ENCODE data around the gene COL16A1. TPM values are rescaled to one million over a fixed set of nuclear protein-coding genes. Genes with fewer than 3 reads are reported as not detected.

The COL16A1 gene
- total RNA-seq, 1 experiment from 2014 or later = 6.2 TPM

DNA sequence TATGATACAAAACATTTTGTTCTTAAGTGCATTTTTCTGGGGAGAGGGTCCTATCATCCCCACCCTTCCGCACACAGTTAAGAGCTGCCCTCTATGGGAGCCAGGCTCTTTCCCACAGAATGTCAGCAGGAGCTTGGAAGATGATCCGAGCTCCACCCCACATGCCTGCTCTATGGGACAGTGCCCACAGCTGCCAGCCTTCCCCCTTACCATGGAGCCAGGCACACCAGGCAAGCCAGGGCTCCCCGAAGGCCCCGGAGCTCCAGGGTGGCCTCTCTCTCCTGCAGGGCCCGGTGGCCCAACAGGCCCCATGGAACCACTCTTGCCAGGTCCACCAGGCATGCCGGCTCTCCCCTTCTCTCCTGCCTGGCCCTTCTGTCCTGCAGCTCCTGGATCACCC, 48.7 kb downstream of the COL16A1 start:
- Histone ChIP-seq H3K79me2 (ENCODE audit: insufficient read depth, low read length) (no peaks in the 10 kb centered on the region), H3K14ac (ENCODE audit: insufficient read depth, low read length) (no peak overlapping the region), H3K27me3 (ENCODE audit: insufficient read depth, low read length) (no peaks in the 10 kb centered on the region), H2BK5ac (ENCODE audit: insufficient read length, low read length) (no peak overlapping the region), H4K8ac (replicated peaks; ENCODE audit: insufficient read length, low read depth, low read length) (no peak overlapping the region), H3K79me1 (ENCODE audit: insufficient read depth, low read depth, low read length, poor library complexity, severe bottlenecking) (no peaks in the 10 kb centered on the region), H3K23me2 (ENCODE audit: insufficient read length, low read depth, low read length, poor library complexity, severe bottlenecking) (no peaks in the 10 kb centered on the region), H3K56ac (ENCODE audit: insufficient read length, low read depth, low read length) (no peak overlapping the region), H4K5ac (ENCODE audit: insufficient read length, low read depth, low read length) (no peak overlapping the region), H2BK20ac (ENCODE audit: low read depth, low read length, poor library complexity, severe bottlenecking) (no peak overlapping the region), H4K20me1 (ENCODE audit: control insufficient read depth, insufficient read depth, insufficient read length) (no peaks in the 10 kb centered on the region), H3K4me1 (ENCODE audit: insufficient read depth, low read length) (no peaks in the 10 kb centered on the region), H2BK12ac (ENCODE audit: insufficient read length, low read depth, low read length) (no peak overlapping the region), H3K27ac (ENCODE audit: insufficient read length, low read depth, low read length) (no peak overlapping the region), H3K9ac (ENCODE audit: extremely low read depth, insufficient read length, low read length) (no peak overlapping the region), H2BK15ac (ENCODE audit: low read depth, low read length) (no peak overlapping the region), H3K18ac (ENCODE audit: insufficient read length, low read depth, low read length) (no peak overlapping the region), H3K4me2 (ENCODE audit: insufficient read depth, insufficient read length, low read length) (no peak overlapping the region), H3K4ac (ENCODE audit: low read depth, low read length) (no peak overlapping the region), H3T11ph (ENCODE audit: low read length) (no peak overlapping the region), H2AK5ac (ENCODE audit: insufficient read length, low read length) (no peak overlapping the region), H4K91ac (ENCODE audit: insufficient read length, low read depth, low read length) (no peak overlapping the region), H2AFZ (ENCODE audit: low read length) (no peak overlapping the region), H3K9me3 (ENCODE audit: control insufficient read depth, low read depth, low read length) (no peaks in the 10 kb centered on the region), H2BK120ac (ENCODE audit: low read depth, low read length, poor library complexity, severe bottlenecking) (no peak overlapping the region), H3K23ac (ENCODE audit: insufficient read length, low read depth, low read length) (no peak overlapping the region)
- no peaks in the 10 kb centered on the region for H3K4me1 Mint-ChIP-seq
- H3K36me3 Mint-ChIP-seq (ENCODE audit: insufficient read depth in 1 of 3, low read depth in 3 of 3) = no peaks in the 10 kb centered on the region; a peak in 1 of 7 replicates
- H3K27me3 Mint-ChIP-seq (ENCODE audit: low read depth) = no peaks in the 10 kb centered on the region; the same call in 1 of the 2 replicates
- no CpG with 5 or more reads among the region's 6 CpGs for WGBS (ENCODE audit: extremely low coverage, insufficient read length, low lambda C conversion rate)
- H3K27ac Mint-ChIP-seq = peak overlapping the region in 2 of 3 experiments; percentile 6 to 29; a peak in 2 of 7 replicates
- H3K4me3 Mint-ChIP-seq = no peak overlapping the region
- TF ChIP-seq CTCF (conservative IDR thresholded peaks at IDR 0.05) = no peak
- DNase-seq = no peak
- no peaks in the 10 kb centered on the region for H3K9me3 Mint-ChIP-seq

All from H9 (cell line).